PC-3 (cell line): ENCODE measurements around the gene LYRM4. TPM values are rescaled to one million over a fixed set of nuclear protein-coding genes. Genes with fewer than 3 reads are reported as not detected.

Source experiments
- ATAC-seq: fragments of 200-7000 bp; cut with Tn5 transposase; 2 replicates; pipeline ENCODE4 v1.9.1; 2020; ENCODE audit warnings: mild to moderate bottlenecking, moderate library complexity
- Bru-seq: library from RNA; stranded (reverse); fragments of 400-500 nt; gene quantifications from one replicate; lab custom pipeline; 2021; lab: Mats Ljungman, UMichigan
- BruChase-seq, 2 experiments: library from RNA; stranded (reverse); fragments of 400-500 nt; gene quantifications; one replicate each; lab custom pipeline; 2021; lab: Mats Ljungman, UMichigan
- BruUV-seq: library from RNA; stranded (reverse); fragments of 400-500 nt; replicated peaks from 2 replicates; lab custom pipeline; 2021; lab: Mats Ljungman, UMichigan
- CTCF ChIA-PET: fragments of 300-600 bp; sonication (Branson Sonifier 250); formaldehyde crosslinking; loops from one replicate; lab custom pipeline; 2022; ENCODE audit warnings: antibody characterized with exemption; lab: Charles Lee
- POLR2A ChIA-PET: fragments of 300-600 bp; sonication (Branson Sonifier 250); formaldehyde crosslinking; loops from one replicate; lab custom pipeline; 2022; ENCODE audit warnings: antibody characterized with exemption; ENCODE audit not compliant: unreplicated experiment; lab: Charles Lee
- DNase-seq: peaks from one replicate; pipeline ENCODE4 v3.0.0-alpha.2; 2015
- H2AFZ ChIP-seq: fragments of 300-600 bp; sonication (generic); 2 replicates; pipeline ENCODE4 v1.6.0; 2016; ENCODE audit warnings: antibody characterized with exemption, low read length
- H3F3A ChIP-seq: fragments of 300-600 bp; sonication (generic); one replicate; pipeline ENCODE4 v1.6.0; 2017; ENCODE audit warnings: antibody characterized with exemption, low read length, control low read depth, mild to moderate bottlenecking; ENCODE audit not compliant: unreplicated experiment
- H3K27ac ChIP-seq: fragments of 300-600 bp; sonication (generic); 2 replicates; pipeline ENCODE4 v1.5.1; 2016; ENCODE audit warnings: mild to moderate bottlenecking, low read length
- H3K27me3 ChIP-seq: fragments of 300-600 bp; sonication (generic); 2 replicates; pipeline ENCODE4 v1.6.1; 2016; ENCODE audit warnings: low read length, mixed read lengths
- H3K36me3 ChIP-seq: fragments of 300-600 bp; sonication (generic); 2 replicates; pipeline ENCODE4 v1.6.1; 2016; ENCODE audit warnings: low read depth, mixed run types, low read length, mixed read lengths
- H3K4me1 ChIP-seq: fragments of 300-600 bp; sonication (generic); 2 replicates; pipeline ENCODE4 v1.5.1; 2016; ENCODE audit warnings: low read length; ENCODE audit not compliant: insufficient read depth
- H3K4me2 ChIP-seq: fragments of 300-600 bp; sonication (generic); 2 replicates; pipeline ENCODE4 v1.6.0; 2016; ENCODE audit warnings: low read length
- H3K4me3 ChIP-seq: fragments of 300-600 bp; sonication (generic); 2 replicates; pipeline ENCODE4 v1.5.1; 2016; ENCODE audit warnings: mild to moderate bottlenecking, low read length, mixed read lengths
- H3K79me2 ChIP-seq: fragments of 300-600 bp; sonication (generic); 2 replicates; pipeline ENCODE4 v1.6.1; 2017; ENCODE audit warnings: low read length, mixed read lengths
- H3K9ac ChIP-seq: fragments of 300-600 bp; sonication (generic); 2 replicates; pipeline ENCODE4 v1.6.0; 2016; ENCODE audit warnings: mild to moderate bottlenecking, low read length
- H3K9me2 ChIP-seq: fragments of 300-600 bp; sonication (generic); replicated peaks from 2 replicates; pipeline ENCODE4 v1.6.1; 2016; ENCODE audit warnings: mixed run types, low read length, mixed read lengths
- H3K9me3 ChIP-seq: fragments of 300-600 bp; sonication (generic); 2 replicates; pipeline ENCODE4 v1.6.1; 2016; ENCODE audit warnings: low read length, mixed read lengths
- H4K20me1 ChIP-seq: fragments of 300-600 bp; sonication (generic); 2 replicates; pipeline ENCODE4 v1.6.1; 2016; ENCODE audit warnings: low read length, mixed read lengths
- CTCF ChIP-seq: fragments of 300-600 bp; sonication (generic); conservative IDR thresholded peaks from 2 replicates; pipeline ENCODE4 v1.5.1; 2017; ENCODE audit warnings: antibody characterized with exemption, low read depth, mild to moderate bottlenecking, low read length
- EZH2 ChIP-seq: fragments of 300-600 bp; sonication (generic); IDR thresholded peaks from one replicate; pipeline ENCODE4 v1.6.1; 2017; ENCODE audit warnings: antibody characterized with exemption, mild to moderate bottlenecking, low read length; ENCODE audit not compliant: unreplicated experiment
- EZH2phosphoT487 ChIP-seq: fragments of 300-600 bp; sonication (generic); IDR thresholded peaks from 2 replicates; pipeline ENCODE4 v1.6.1; 2018; ENCODE audit warnings: mild to moderate bottlenecking, antibody characterized with exemption, low read length, borderline replicate concordance
- intact Hi-C: fragments of 100-400 bp; cut with micrococcal nuclease; formaldehyde crosslinking; loops from 2 replicates; pipeline ENCODE4 v1.9.0; 2023
- long read RNA-seq: library from polyadenylated mRNA; unstranded; transcript quantifications from one replicate; pipeline ENCODE4 v2.0.0, GENCODE V29; 2021; ENCODE audit not compliant: unreplicated experiment
- total RNA-seq: library from RNA; depleted of rRNA; stranded (reverse); fragments of >200 nt; gene quantifications from 2 replicates; pipeline ENCODE4 v1.2.3, GENCODE V29; 2014; rRNA removed

The LYRM4 gene
- total RNA-seq = 18.6 and 27.7 TPM in 2 replicates
- percentile 68 among the genes with signal in this experiment for Bru-seq, nascent RNA
- BruChase-seq, experiment 1, labeled RNA remaining after a 6-hour chase = percentile 63 among the genes with signal in this experiment
- percentile 76 among the genes with signal in this experiment for BruChase-seq, experiment 2, labeled RNA remaining after a 2-hour chase
- long read RNA-seq, full-length matches to known transcripts = 24 of 38 reads
- long read RNA-seq, partial matches to known transcripts = 5 of 38 reads
- long read RNA-seq, other reads (novel, unspliced or antisense) = 9 of 38 reads

- H2AFZ ChIP-seq = peak within 1 kb of the TSS; percentile 86
- peaks cover 15% of the 10 kb centered on the region for H3K4me1 ChIP-seq
- no peaks in the 10 kb centered on the region for H3K27me3 ChIP-seq
- no peaks in the 10 kb centered on the region for H3K36me3 ChIP-seq
- H3K27ac ChIP-seq = peak within 1 kb of the TSS; percentile 86
- H3K4me2 ChIP-seq = peak within 1 kb of the TSS; percentile 87
- H3K9me3 ChIP-seq = no peaks in the 10 kb centered on the region
- H4K20me1 ChIP-seq = no peaks in the 10 kb centered on the region
- no peak for TF ChIP-seq EZH2
- no peak for TF ChIP-seq EZH2phosphoT487
- no peak for TF ChIP-seq CTCF
- peak within 1 kb of the TSS; percentile 94 for H3K9ac ChIP-seq
- peak within 1 kb of the TSS; percentile 96 for H3K4me3 ChIP-seq
- DNase-seq (peak; percentile 85), ATAC-seq (peak; percentile 80)
- peaks cover 78% of the 10 kb centered on the region for H3K79me2 ChIP-seq
- no TSS peak for BruUV-seq
- ChIA-PET POLR2A (interaction anchor here (0.6 kb wide), 2 partner anchors 30 to 248 kb away, joined by 4 read pairs; no protein-coding TSS in a partner anchor), CTCF (no interaction called here)
- intact Hi-C loops = loop anchor here (1.0 to 5.0 kb wide), 4 partner anchors 46 to 204 kb away; no protein-coding TSS in a partner anchor
- H3F3A ChIP-seq = no peaks in the 10 kb centered on the region
- no peaks in the 10 kb centered on the region for H3K9me2 ChIP-seq
Measured at GRCh38 chr6:5260661-5261544, at the start of gene LYRM4, which contains the start of gene FARS2. TSS of gene LYRM4 (minus strand) at chr6:5260950. CDS start at chr6:5260733, 217 bp downstream. TSS of gene FARS2 (plus strand) at chr6:5261513.

- no peaks in the 10 kb centered on the region for H3K27me3 ChIP-seq
- POLR2A ChIA-PET = no interaction called here
- intact Hi-C loops = loop anchor here (5.0 kb wide), 1 partner anchor 69 kb away; no protein-coding TSS in a partner anchor
- H3K9ac ChIP-seq = peak overlapping the region; percentile 19; the same call in 1 of the 2 replicates
- no TSS peak for BruUV-seq
- H3K4me3 ChIP-seq = no peak overlapping the region
- DNase-seq (peak; percentile 87), ATAC-seq (peak; percentile 88)
- no peaks in the 10 kb centered on the region for H3F3A ChIP-seq
- no peak for TF ChIP-seq EZH2
- no peak for TF ChIP-seq EZH2phosphoT487
- TF ChIP-seq CTCF = no peak
- H3K27ac ChIP-seq = peak overlapping the region; percentile 68
- peaks cover 17% of the 10 kb centered on the region for H3K79me2 ChIP-seq
- H3K4me2 ChIP-seq = 0 out of 2 replicates have a peak overlapping the region, but pooled peaks have one; percentile 3
- peak overlapping the region; percentile 3; the same call in 1 of the 2 replicates for H2AFZ ChIP-seq
- H3K4me1 ChIP-seq = peaks cover 22% of the 10 kb centered on the region
- CTCF ChIA-PET = no interaction called here
- no peaks in the 10 kb centered on the region for H3K9me2 ChIP-seq
- H3K36me3 ChIP-seq = no peaks in the 10 kb centered on the region
- no peaks in the 10 kb centered on the region for H4K20me1 ChIP-seq
- H3K9me3 ChIP-seq = no peaks in the 10 kb centered on the region
Measured at GRCh38 chr6:5308066-5308465, 47.3 kb upstream of the LYRM4 start.
